ENCODE results near the gene ZNF417. TPM values are rescaled to one million over a fixed set of nuclear protein-coding genes. Genes with fewer than 3 reads are reported as not detected.
"Not testable (repeated sequence)": the region's sequence is repeated elsewhere in the genome, so short reads cannot be mapped to it uniquely, and the experiment has no call there.

ZNF417 gene
- 10 to 100 TPM in 6 of 7 donors, 1 to 10 TPM in 1; 9.5 to 22.6 (median 20.4) TPM for total RNA-seq
- 10 to 100 TPM in 1 of 2 donors, 1 to 10 TPM in 1; 7.6 to 13.8 TPM for polyA plus RNA-seq
- long read RNA-seq, donor 1, partial matches to known transcripts = 0 of 3 reads
- long read RNA-seq, donor 1, other reads (novel, unspliced or antisense) = 2 of 3 reads
- long read RNA-seq, donor 2, partial matches to known transcripts = 0 of 2 reads
- long read RNA-seq, donor 2, other reads (novel, unspliced or antisense) = 0 of 2 reads
- long read RNA-seq, donor 3, partial matches to known transcripts = 0 of 4 reads
- long read RNA-seq, donor 3, other reads (novel, unspliced or antisense) = 1 of 4 reads

DNA sequence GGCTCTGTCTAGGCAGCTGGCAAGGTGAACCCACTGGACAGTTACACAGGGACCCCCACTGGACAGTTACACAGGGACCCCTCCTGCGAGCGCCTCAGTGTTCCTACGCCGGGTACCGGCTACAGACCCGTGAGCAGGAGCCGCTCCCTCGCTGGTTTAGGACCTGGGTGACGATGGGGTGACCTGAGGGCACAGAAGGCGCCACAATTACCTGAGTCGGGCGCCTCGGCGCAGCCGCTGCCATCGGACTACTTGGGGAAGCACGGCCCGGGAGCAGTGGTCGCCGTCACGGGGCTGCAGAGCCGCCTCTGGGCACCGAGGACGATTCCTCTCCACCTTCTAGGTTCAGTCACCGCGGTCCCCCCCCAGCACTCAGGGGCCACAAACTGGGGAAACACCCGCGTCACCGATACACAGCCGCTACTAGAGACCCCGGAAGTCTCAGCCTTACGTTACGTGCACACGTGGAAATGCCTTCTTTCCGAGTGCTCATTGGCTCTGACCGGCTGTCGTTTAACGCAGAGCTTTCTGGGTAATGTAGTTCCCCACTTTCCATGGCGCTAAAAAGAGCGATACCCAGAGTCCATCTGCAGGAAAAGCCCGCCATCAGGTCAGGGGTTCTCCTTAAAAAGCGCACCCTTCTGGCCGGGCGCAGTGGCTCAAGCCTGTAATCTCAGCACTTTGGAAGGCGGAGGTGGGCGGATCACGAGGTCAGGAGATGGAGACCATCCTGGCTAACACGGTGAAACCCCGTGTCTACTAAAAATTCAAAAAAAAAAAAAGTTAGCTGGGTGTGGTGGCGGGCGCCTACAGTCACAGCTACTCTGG, at the start of gene ZNF417:
TSS of gene ZNF417 (minus strand) at position 425 of the 828 bp plus-strand sequence. CDS start at position 244, 181 bp downstream.
- H3K4me1 ChIP-seq (ENCODE audit: insufficient read depth); H3K36me3 ChIP-seq; intact Hi-C loops (cut with DNase I); H3K27me3 ChIP-seq: not testable (repeated sequence)
- 0 to 1% (median 1%) methylated on average over 36 to 51 of the region's 51 CpGs for WGBS, 3 donors
- peak within 1 kb of the TSS; percentile 79 for H3K4me3 ChIP-seq
- H3K9me3 ChIP-seq = peaks cover 0 to 39% of the 10 kb centered on the region in 2 donors
- TF ChIP-seq POLR2A (IDR thresholded peaks at IDR 0.05) = peak; percentile 35
- peak within 1 kb of the TSS; percentile 9 to 13 for H3K27ac ChIP-seq
- DNase-seq = peak; percentile 76 to 82 (median 78)

DNA sequence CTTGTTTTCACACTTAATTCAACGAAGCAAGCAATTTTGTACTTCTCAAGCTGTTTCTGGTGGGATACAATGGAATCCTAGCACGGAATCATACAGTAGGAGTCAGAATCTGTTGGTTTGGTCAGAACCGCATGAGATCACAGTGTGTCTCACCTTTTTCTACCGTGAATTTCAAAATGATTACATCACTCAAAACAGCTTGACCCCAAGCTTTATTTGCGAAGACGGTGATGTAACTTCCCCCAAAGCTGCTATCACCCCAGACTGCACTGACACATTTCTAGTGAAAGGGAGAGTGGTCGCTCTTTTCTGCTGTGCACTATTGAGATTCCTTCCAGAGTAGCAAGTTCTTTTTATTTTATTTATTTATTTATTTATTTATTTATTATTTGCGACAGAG, 48.4 kb upstream of the ZNF417 start:
- no peak for DNase-seq
- H3K9me3 ChIP-seq = peaks cover 0 to 37% of the 10 kb centered on the region in 2 donors
- intact Hi-C loops (cut with DNase I) = no loop called here
- WGBS, 3 donors = 80 to 93% (median 88%) methylated on average over 8 of the region's 8 CpGs
- H3K36me3 ChIP-seq = no peaks in the 10 kb centered on the region
- no peaks in the 10 kb centered on the region for H3K27me3 ChIP-seq
- H3K27ac ChIP-seq = no peak overlapping the region
- no peaks in the 10 kb centered on the region for H3K4me1 ChIP-seq (ENCODE audit: insufficient read depth)
- no peak overlapping the region for H3K4me3 ChIP-seq
- TF ChIP-seq EP300 (IDR thresholded peaks at IDR 0.05) = no peak

DNA sequence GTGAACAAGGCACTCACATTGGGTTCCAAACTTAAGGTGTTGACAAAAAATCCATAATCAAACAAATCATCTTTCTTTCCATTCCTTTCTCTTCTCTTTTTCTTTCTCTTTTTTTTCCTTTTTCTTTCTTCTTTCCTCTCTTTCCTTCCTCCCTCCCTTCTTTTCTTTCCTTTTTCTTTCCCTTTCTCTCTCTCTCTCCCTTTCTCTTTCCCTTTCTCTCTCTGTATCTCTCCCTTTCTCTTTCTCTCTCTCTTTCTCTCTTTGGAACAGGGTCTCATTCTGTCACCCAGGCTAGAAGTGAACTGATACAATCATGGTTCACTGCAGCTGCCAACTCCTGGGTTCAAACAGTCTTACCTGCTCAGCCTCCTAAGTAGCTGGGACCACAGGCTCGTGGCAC, 45.4 kb upstream of the ZNF417 start:
- Histone ChIP-seq H3K4me1 (ENCODE audit: insufficient read depth) (no peaks in the 10 kb centered on the region), H3K27me3 (no peaks in the 10 kb centered on the region), H3K36me3 (no peaks in the 10 kb centered on the region), H3K9me3 (peaks cover 0 to 42% of the 10 kb centered on the region in 2 donors), H3K27ac (no peak overlapping the region), H3K4me3 (no peak overlapping the region)
- TF ChIP-seq EP300 (IDR thresholded peaks at IDR 0.05) = no peak
- TF ChIP-seq POLR2A (IDR thresholded peaks at IDR 0.05) = no peak
- TF ChIP-seq, protein P1, sequence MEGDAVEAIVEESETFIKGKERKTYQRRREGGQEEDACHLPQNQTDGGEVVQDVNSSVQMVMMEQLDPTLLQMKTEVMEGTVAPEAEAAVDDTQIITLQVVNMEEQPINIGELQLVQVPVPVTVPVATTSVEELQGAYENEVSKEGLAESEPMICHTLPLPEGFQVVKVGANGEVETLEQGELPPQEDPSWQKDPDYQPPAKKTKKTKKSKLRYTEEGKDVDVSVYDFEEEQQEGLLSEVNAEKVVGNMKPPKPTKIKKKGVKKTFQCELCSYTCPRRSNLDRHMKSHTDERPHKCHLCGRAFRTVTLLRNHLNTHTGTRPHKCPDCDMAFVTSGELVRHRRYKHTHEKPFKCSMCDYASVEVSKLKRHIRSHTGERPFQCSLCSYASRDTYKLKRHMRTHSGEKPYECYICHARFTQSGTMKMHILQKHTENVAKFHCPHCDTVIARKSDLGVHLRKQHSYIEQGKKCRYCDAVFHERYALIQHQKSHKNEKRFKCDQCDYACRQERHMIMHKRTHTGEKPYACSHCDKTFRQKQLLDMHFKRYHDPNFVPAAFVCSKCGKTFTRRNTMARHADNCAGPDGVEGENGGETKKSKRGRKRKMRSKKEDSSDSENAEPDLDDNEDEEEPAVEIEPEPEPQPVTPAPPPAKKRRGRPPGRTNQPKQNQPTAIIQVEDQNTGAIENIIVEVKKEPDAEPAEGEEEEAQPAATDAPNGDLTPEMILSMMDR (IDR thresholded peaks at IDR 0.05) = no peak
- DNase-seq = no peak
- intact Hi-C loops (cut with DNase I) = no loop called here
- WGBS, 3 donors = 81 to 90% (median 82%) methylated on average over 1 of the region's 1 CpG

DNA sequence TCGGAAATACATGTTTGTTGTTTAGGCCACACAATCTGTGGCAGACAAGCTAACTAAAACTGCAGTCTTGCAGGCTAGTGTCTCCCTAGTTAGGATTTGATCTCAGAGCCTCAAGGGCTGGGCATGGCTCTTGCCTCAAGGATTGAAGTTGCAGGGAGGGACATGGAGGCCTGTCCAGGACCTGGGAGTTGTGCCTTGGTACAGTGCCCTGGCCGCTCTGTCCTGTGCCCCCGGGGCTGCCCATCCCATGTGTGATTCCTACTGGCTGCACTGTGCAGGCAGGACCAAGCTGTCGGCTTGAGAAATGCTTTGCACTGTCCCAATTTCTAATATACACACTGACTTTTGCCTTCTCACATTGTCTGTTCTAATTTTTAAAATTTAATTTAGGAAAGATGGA, 38.6 kb upstream of the ZNF417 start:
- Histone ChIP-seq H3K36me3 (no peaks in the 10 kb centered on the region), H3K4me3 (no peak overlapping the region), H3K27me3 (no peaks in the 10 kb centered on the region), H3K4me1 (ENCODE audit: insufficient read depth) (no peaks in the 10 kb centered on the region), H3K27ac (no peak overlapping the region), H3K9me3 (peaks cover 0 to 10% of the 10 kb centered on the region in 2 donors)
- no peak for DNase-seq
- TF ChIP-seq POLR2A (IDR thresholded peaks at IDR 0.05) (no peak), EP300 (IDR thresholded peaks at IDR 0.05) (no peak)
- TF ChIP-seq, protein P1 (IDR thresholded peaks at IDR 0.05) = no peak
- intact Hi-C loops (cut with DNase I) = no loop called here
- 84 to 95% (median 87%) methylated on average over 4 of the region's 4 CpGs for WGBS, 3 donors

DNA sequence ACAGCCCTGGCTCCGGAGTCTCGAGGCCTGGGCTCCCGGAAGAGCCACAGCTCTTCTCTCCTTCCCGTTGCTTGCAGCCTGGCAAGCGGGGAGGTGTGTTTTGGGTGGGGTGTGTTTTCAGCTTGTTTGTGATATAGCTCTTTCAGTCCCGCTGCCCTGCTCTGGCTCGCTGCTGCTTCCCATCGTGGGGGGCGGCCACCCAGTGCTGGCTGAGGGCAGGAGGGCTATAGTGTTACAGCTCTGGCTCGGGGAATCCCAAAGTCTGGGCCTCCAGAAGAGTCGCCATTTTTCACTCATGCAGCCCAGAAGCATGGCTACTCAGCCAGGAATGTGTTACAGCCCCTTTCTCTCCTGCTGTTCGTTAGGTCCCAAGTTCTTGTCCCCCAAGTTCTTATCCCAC, 33.3 kb upstream of the ZNF417 start:
- Histone ChIP-seq H3K27ac (no peak overlapping the region), H3K36me3 (no peaks in the 10 kb centered on the region), H3K9me3 (peaks cover 0 to 12% of the 10 kb centered on the region in 2 donors), H3K27me3 (no peaks in the 10 kb centered on the region), H3K4me3 (no peak overlapping the region), H3K4me1 (ENCODE audit: insufficient read depth) (peaks cover 4% of the 10 kb centered on the region)
- TF ChIP-seq, protein P1 (IDR thresholded peaks at IDR 0.05) = no peak
- TF ChIP-seq POLR2A (IDR thresholded peaks at IDR 0.05) = no peak
- TF ChIP-seq EP300 (IDR thresholded peaks at IDR 0.05) = no peak
- no peak for DNase-seq
- intact Hi-C loops (cut with DNase I) = no loop called here
- WGBS, 3 donors = 90 to 94% (median 90%) methylated on average over 12 of the region's 12 CpGs

Data from ovary (tissue), 10 donors.